NCI-H345 (cell line): ENCODE measurements around the gene SNX21.
"Not testable (repeated sequence)": the region's sequence is repeated elsewhere in the genome, so short reads cannot be mapped to it uniquely, and the experiment has no call there.

ENCODE experiments used
- DNase-seq: peaks from one replicate; lab custom pipeline; 2025; lab: John Stamatoyannopoulos, UW

Gene SNX21

GRCh38 chr20:45822857-45823256 is 10.7 kb upstream of the SNX21 start:
- DNase-seq: peak; percentile 41

- peak; percentile 9 for DNase-seq
Measured at GRCh38 chr20:45823949-45824835, 9.4 kb upstream of the SNX21 start.

- DNase-seq: no peak
Measured at GRCh38 chr20:45826381-45827019, 7.1 kb upstream of the SNX21 start.

- DNase-seq: no peak
Measured at GRCh38 chr20:45827030-45827652, 6.5 kb upstream of the SNX21 start, which contains the start of gene TNNC2. Gene TNNC2 (minus strand): TSS chr20:45827312. CDS start chr20:45827248, 64 bp downstream.

- DNase-seq: no peak
Measured at GRCh38 chr20:45827712-45828111, 5.9 kb upstream of the SNX21 start.

GRCh38 chr20:45828589-45828988 is 5.0 kb upstream of the SNX21 start:
- no peak for DNase-seq

GRCh38 chr20:45829673-45830106 is 3.9 kb upstream of the SNX21 start:
- DNase-seq: not testable (repeated sequence)

- no peak for DNase-seq
Measured at GRCh38 chr20:45832619-45833018, 980 bp upstream of the SNX21 start.

- DNase-seq: peak; percentile 81
Measured at GRCh38 chr20:45833883-45834796, 541 bp downstream of the SNX21 start.

GRCh38 chr20:45834797-45835161 is 1.2 kb downstream of the SNX21 start:
- no peak for DNase-seq

- no peak for DNase-seq
Measured at GRCh38 chr20:45835329-45835765, 1.7 kb downstream of the SNX21 start.

- DNase-seq: no peak
Measured at GRCh38 chr20:45835825-45836224, 2.2 kb downstream of the SNX21 start.

GRCh38 chr20:45836841-45837240 is 3.2 kb downstream of the SNX21 start:
- no peak for DNase-seq

- DNase-seq: no peak
Measured at GRCh38 chr20:45840700-45841198, 7.2 kb downstream of the SNX21 start.

- DNase-seq: no peak
Measured at GRCh38 chr20:45841407-45842129, 8.0 kb downstream of the SNX21 start.

GRCh38 chr20:45842169-45842812 is 8.7 kb downstream of the SNX21 start:
- no peak for DNase-seq

- no peak for DNase-seq
Measured at GRCh38 chr20:45843506-45843905, 9.9 kb downstream of the SNX21 start.

GRCh38 chr20:45845452-45845851 is 11.9 kb downstream of the SNX21 start:
- DNase-seq: no peak

GRCh38 chr20:45848421-45848820 is 14.8 kb downstream of the SNX21 start:
- no peak for DNase-seq

- DNase-seq: no peak
Measured at GRCh38 chr20:45848969-45849582, 15.5 kb downstream of the SNX21 start.
